ENCODE results near the gene SFT2D3.

Gene SFT2D3, protein sequence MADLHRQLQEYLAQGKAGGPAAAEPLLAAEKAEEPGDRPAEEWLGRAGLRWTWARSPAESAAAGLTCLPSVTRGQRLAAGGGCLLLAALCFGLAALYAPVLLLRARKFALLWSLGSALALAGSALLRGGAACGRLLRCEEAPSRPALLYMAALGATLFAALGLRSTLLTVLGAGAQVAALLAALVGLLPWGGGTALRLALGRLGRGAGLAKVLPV

DNA sequence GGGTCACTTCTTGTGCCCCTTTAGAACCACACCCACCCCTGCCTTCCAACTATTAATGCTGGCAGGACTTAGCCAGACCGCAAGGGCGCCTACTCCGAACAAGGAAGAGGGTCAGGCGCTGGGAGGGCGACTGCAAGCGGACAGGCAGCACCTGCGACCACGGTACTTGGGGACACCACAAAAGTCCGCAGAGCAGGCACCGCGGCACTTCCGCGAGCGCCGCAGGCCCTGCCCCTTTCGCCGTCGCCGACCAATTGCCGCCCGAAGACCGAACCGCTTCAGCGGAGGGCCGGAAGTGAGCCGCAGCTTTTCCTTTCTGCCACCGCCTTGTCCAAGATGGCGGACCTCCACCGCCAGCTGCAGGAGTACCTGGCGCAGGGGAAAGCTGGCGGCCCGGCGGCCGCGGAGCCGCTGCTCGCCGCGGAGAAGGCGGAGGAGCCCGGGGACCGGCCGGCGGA, at the start of gene SFT2D3:
Gene SFT2D3 (plus strand): TSS at position 305 of the 458 bp plus-strand sequence. CDS start 32 bp downstream, at position 337.
- Histone ChIP-seq H3K27ac (ENCODE audit: low read depth, low read length) (peak within 1 kb of the TSS; percentile 95), H3K4me3 (ENCODE audit: low read depth in 1 of 2, low read length in 2 of 2) (peak within 1 kb of the TSS; percentile 49 to 69), H3K4me1 (ENCODE audit: insufficient read depth, low read length) (peaks cover 27% of the 10 kb centered on the region), H3K9ac (ENCODE audit: low read length) (peak within 1 kb of the TSS; percentile 54), H3K9me3 (ENCODE audit: low read length) (no peaks in the 10 kb centered on the region), H3K27me3 (ENCODE audit: control insufficient read depth in 1 of 2, insufficient read depth in 2 of 2, low read length in 2 of 2) (no peaks in the 10 kb centered on the region), H3K36me3 (ENCODE audit: insufficient read depth, low read length) (peaks cover 19% of the 10 kb centered on the region)

DNA sequence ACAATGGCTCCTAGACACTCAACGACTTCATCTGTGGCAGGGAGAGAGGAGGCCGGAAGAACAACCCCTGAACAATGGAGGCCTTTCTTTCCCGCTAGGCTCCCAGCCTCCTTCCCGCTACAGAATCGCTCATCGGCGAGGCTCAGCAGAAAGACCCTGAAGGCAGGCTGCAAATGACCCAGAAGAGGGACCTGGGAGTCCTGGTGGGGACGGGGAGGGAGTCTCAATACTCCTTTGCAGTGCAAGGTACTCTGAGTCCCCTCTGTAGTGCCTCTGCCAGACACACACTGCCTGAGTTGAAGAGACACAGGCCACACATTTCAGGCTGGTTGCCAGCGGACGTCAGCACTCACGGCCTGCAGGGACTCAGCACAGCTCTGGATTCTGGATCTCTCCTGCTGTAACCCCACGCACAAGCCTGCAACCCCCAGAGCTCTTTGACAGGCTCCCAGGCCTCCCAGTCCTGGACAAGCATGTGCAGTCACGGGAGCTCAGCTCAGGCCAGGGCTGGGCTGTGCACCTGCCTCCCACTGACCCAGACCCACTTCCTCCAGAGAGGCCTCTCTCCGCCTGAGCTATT, 49.2 kb upstream of the SFT2D3 start:
- H3K4me1 ChIP-seq (ENCODE audit: insufficient read depth, low read length) = peaks cover 97% of the 10 kb centered on the region
- H3K36me3 ChIP-seq (ENCODE audit: insufficient read depth, low read length) = peaks cover 37% of the 10 kb centered on the region
- H3K9me3 ChIP-seq (ENCODE audit: low read length) = no peaks in the 10 kb centered on the region
- H3K27me3 ChIP-seq (ENCODE audit: control insufficient read depth in 1 of 2, insufficient read depth in 2 of 2, low read length in 2 of 2) = no peaks in the 10 kb centered on the region
- peak overlapping the region; percentile 95 for H3K27ac ChIP-seq (ENCODE audit: low read depth, low read length)
- peak overlapping the region; percentile 80 for H3K9ac ChIP-seq (ENCODE audit: low read length)
- H3K4me3 ChIP-seq (ENCODE audit: low read depth in 1 of 2, low read length in 2 of 2) = no peak overlapping the region

DNA sequence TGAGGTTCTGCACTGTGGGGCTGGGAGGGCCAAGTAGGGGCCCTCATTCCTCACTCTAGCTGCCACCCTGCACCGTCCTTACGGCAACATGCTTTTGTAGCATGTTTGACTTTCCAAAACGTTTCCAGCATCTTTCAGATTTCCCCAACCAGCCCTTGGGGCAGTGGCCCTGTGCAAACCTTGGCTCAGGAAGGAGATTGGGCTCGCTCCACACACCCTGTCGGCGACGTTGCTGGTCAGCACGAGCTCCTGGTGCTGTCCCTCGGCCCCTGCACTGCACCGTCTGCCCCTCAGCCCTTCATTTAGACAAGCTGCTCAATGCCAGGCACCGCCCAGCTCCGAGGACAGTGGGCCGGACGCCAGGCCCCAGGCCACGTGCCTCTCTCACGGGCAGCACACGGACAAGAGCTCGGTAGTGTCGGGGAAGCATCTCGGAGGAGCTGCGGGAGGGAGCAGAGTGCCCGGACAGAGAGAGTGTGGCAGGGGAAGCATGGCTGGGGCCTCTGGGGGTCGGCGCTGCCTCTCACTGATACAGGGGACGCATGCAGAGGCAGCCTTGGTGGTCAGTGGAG, 48.4 kb upstream of the SFT2D3 start:
- H3K4me1 ChIP-seq (ENCODE audit: insufficient read depth, low read length) = peaks cover 97% of the 10 kb centered on the region
- no peaks in the 10 kb centered on the region for H3K27me3 ChIP-seq (ENCODE audit: control insufficient read depth in 1 of 2, insufficient read depth in 2 of 2, low read length in 2 of 2)
- no peaks in the 10 kb centered on the region for H3K9me3 ChIP-seq (ENCODE audit: low read length)
- H3K9ac ChIP-seq (ENCODE audit: low read length) = peak overlapping the region; percentile 66
- no peak overlapping the region for H3K4me3 ChIP-seq (ENCODE audit: low read depth in 1 of 2, low read length in 2 of 2)
- peaks cover 45% of the 10 kb centered on the region for H3K36me3 ChIP-seq (ENCODE audit: insufficient read depth, low read length)
- H3K27ac ChIP-seq (ENCODE audit: low read depth, low read length) = peak overlapping the region; percentile 95

DNA sequence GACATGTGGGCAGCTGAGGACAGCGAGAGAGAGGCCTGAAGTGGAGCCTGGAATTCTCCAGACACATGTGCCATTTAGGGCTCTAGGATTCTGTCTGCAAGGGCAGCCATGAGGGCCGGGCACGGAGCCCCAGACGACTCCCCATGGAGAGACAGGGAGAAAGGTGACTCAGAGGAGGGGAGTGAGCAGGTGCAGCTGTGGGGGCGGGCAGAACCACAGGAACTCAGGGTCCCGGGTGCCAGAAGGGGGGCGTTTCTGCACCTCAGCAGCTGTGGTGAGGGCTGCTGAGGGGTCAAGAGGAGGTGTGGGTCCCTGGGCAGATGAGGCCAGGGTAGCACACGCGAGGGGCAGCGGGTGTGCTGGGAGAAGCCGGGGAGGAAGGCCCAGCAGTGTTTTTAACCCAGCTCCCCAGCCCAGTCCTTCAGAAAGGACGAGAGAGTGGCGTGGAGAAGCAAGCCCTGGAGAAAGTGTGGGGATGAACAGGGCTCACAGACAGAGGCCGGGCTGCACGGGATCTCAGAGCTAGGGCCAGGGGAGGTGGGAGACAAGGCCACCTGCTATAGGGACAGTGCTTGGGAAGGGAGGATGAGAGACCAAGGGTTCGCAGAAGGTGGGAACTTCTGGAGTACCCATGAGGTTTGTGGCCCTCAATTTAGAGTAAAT, 47.7 kb upstream of the SFT2D3 start:
- Histone ChIP-seq H3K4me3 (ENCODE audit: low read depth in 1 of 2, low read length in 2 of 2) (no peak overlapping the region), H3K9ac (ENCODE audit: low read length) (peak overlapping the region; percentile 66), H3K9me3 (ENCODE audit: low read length) (no peaks in the 10 kb centered on the region), H3K4me1 (ENCODE audit: insufficient read depth, low read length) (peaks cover 97% of the 10 kb centered on the region), H3K27me3 (ENCODE audit: control insufficient read depth in 1 of 2, insufficient read depth in 2 of 2, low read length in 2 of 2) (no peaks in the 10 kb centered on the region), H3K27ac (ENCODE audit: low read depth, low read length) (peak overlapping the region; percentile 95), H3K36me3 (ENCODE audit: insufficient read depth, low read length) (peaks cover 47% of the 10 kb centered on the region)

DNA sequence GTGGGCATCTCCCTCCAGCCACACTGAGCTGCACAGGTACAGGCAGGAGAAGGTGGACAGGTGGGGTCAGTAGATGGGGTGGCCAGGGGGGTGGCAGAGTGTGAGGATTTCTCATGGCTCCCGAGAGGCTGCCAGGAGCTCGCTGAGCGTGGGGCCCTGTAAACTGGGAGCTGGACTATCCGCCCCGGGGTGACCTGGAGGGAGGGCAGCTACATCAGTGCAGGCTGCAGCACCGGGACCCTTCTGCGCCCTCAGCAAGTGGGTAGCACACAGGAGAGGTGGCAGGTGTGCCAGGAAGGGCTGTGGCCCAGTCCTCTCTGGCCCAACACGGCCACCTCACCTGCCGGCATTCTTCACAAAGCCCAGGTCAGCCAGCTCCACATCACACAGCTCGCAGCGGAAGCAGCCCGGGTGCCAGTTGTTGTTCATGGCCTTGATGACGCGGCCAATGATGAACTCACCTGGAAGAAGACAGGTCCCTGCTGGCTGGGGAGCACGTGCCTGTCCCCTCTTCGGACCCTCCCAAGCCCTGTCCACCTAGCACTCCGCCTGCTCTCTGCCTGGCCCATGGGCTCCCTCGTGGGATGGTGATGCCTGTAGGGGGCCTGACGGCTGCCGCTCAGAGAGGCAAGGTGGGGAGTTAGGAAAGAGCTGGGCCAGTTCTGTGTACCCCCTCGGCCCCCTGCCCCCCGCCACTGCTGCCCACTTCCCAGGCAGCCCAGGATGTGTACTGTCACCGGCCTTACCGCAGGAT, 47.0 kb upstream of the SFT2D3 start:
- Histone ChIP-seq H3K27me3 (ENCODE audit: control insufficient read depth in 1 of 2, insufficient read depth in 2 of 2, low read length in 2 of 2) (no peaks in the 10 kb centered on the region), H3K27ac (ENCODE audit: low read depth, low read length) (peak overlapping the region; percentile 95), H3K36me3 (ENCODE audit: insufficient read depth, low read length) (peaks cover 47% of the 10 kb centered on the region), H3K4me3 (ENCODE audit: low read depth in 1 of 2, low read length in 2 of 2) (no peak overlapping the region), H3K9me3 (ENCODE audit: low read length) (no peaks in the 10 kb centered on the region), H3K9ac (ENCODE audit: low read length) (peak overlapping the region; percentile 67), H3K4me1 (ENCODE audit: insufficient read depth, low read length) (peaks cover 100% of the 10 kb centered on the region)

DNA sequence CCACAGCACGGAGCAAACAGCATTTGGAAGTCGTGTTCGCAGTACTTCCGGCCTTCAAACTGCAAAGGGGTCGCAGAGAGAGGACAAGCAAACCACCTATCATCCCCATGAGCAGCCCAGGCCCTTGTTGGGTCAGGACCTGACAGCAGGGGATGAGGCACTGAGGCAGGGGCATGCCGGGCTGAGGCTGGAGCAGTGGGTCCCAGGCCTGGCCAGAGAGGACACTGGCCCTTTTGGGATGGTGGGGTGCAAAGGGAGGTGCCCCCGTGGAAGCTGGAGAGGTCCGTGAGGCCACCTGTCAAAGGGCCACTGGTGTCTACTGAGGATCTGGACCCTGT, 46.5 kb upstream of the SFT2D3 start:
- peak overlapping the region; percentile 95 for H3K27ac ChIP-seq (ENCODE audit: low read depth, low read length)
- no peak overlapping the region for H3K4me3 ChIP-seq (ENCODE audit: low read depth in 1 of 2, low read length in 2 of 2)
- no peaks in the 10 kb centered on the region for H3K27me3 ChIP-seq (ENCODE audit: control insufficient read depth in 1 of 2, insufficient read depth in 2 of 2, low read length in 2 of 2)
- peaks cover 100% of the 10 kb centered on the region for H3K4me1 ChIP-seq (ENCODE audit: insufficient read depth, low read length)
- H3K9ac ChIP-seq (ENCODE audit: low read length) = peak overlapping the region; percentile 67
- peaks cover 49% of the 10 kb centered on the region for H3K36me3 ChIP-seq (ENCODE audit: insufficient read depth, low read length)
- H3K9me3 ChIP-seq (ENCODE audit: low read length) = no peaks in the 10 kb centered on the region

DNA sequence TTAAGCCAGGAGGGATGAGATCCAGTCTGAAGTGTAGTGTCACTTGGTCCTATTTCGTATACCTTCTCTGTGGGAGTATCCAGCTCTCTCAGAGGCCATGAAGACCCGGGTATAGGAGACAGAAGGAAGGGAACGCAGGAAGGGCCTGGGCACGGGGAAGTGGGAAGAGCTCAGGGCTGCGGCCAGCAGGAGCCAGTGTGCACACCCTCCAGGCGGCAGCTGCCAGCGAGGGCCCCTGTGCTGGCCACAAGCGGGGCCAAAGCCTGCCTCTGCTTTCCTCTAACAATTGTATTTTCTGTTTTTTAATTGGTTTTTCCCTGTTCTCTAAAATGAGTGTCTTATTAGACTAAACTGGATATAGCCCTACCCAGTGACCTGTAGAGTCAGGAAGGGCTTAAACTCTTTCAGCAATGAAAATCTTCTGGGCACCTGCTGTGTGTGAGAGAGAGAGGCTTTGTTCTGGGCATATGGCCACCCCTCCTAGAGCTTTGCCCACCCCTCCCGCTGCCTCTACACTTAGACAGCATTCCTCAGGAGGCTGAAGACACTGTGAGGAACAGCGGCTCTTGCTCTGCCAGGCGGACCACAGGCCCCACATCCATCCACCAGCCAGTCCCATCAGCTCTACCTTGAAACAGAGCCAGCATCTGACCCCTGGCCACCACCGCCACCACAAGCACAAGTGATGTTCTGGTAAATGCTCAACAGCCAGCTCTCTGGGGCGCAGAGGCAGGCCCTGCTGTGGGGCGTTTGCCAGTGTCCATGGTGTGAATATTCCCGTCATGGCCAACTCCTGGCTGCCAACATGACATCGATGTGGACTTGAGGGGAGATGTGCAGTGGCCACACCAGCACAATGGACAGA, 45.9 kb upstream of the SFT2D3 start:
- H3K4me3 ChIP-seq (ENCODE audit: low read depth in 1 of 2, low read length in 2 of 2) = no peak overlapping the region
- peak overlapping the region; percentile 67 for H3K9ac ChIP-seq (ENCODE audit: low read length)
- H3K9me3 ChIP-seq (ENCODE audit: low read length) = no peaks in the 10 kb centered on the region
- H3K27me3 ChIP-seq (ENCODE audit: control insufficient read depth in 1 of 2, insufficient read depth in 2 of 2, low read length in 2 of 2) = no peaks in the 10 kb centered on the region
- H3K4me1 ChIP-seq (ENCODE audit: insufficient read depth, low read length) = peaks cover 100% of the 10 kb centered on the region
- peaks cover 55% of the 10 kb centered on the region for H3K36me3 ChIP-seq (ENCODE audit: insufficient read depth, low read length)
- peak overlapping the region; percentile 95 for H3K27ac ChIP-seq (ENCODE audit: low read depth, low read length)

DNA sequence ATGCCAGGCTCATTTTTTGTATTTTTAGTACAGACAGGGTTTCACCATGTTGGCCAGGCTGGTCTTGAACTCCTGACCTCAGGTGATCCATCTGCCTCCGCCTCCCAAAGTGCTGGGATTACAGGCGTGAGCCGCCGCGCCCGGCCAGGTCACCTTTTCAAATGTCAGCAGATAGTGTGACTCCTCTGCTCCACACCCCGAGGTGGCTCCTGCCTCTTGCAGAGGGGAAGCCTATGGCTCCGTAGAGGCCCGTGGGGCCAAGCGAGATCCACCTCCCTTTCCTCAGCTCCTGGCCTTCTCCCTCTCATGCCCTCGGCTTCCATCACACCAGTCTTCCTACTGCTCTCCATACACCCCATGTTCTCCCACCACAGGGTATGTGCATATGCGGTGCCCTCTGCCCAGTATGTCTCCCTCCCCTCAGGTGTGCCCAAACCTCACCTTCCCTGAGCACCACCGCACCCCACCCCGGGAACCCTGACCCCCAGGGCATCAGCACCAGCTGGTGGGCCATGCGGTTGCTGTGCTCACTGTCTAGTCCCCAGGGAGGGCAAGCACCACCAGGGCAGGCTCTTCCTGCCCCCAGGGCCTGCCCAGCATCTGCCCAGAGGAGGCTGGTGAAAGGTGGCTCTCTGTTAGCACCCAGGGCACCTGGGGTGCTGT, 44.6 kb upstream of the SFT2D3 start:
- H3K27me3 ChIP-seq (ENCODE audit: control insufficient read depth in 1 of 2, insufficient read depth in 2 of 2, low read length in 2 of 2) = no peaks in the 10 kb centered on the region

DNA sequence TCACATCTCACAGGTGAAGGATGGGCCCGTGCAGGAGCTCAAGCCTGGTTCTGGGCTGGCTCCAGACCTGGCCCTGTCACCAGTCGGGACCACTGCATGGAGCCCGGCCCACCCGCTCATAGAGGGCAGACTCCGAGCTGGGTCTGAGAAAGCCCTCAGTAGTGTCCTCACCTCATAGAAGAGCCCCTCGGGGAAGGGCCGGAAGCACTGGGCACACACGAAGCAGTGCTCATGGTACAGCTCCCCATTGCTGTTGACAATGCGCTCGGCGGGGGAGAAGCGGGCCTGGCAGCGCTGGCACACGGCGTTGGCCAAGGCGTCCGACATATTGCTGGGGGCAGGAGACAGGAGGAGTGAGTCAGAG, 44.1 kb upstream of the SFT2D3 start:
- Histone ChIP-seq H3K27me3 (ENCODE audit: control insufficient read depth in 1 of 2, insufficient read depth in 2 of 2, low read length in 2 of 2) (no peaks in the 10 kb centered on the region), H3K36me3 (ENCODE audit: insufficient read depth, low read length) (peaks cover 63% of the 10 kb centered on the region), H3K4me1 (ENCODE audit: insufficient read depth, low read length) (peaks cover 100% of the 10 kb centered on the region), H3K27ac (ENCODE audit: low read depth, low read length) (peak overlapping the region; percentile 91), H3K9ac (ENCODE audit: low read length) (peak overlapping the region; percentile 57), H3K4me3 (ENCODE audit: low read depth in 1 of 2, low read length in 2 of 2) (peak overlapping the region in 1 of 2 donors; percentile 20), H3K9me3 (ENCODE audit: low read length) (no peaks in the 10 kb centered on the region)

More for the DNA sequence above, 44.6 kb upstream of the SFT2D3 start:
- Histone ChIP-seq H3K27ac (ENCODE audit: low read depth, low read length) (peak overlapping the region; percentile 91), H3K4me1 (ENCODE audit: insufficient read depth, low read length) (peaks cover 100% of the 10 kb centered on the region), H3K9ac (ENCODE audit: low read length) (peak overlapping the region; percentile 57), H3K9me3 (ENCODE audit: low read length) (no peaks in the 10 kb centered on the region), H3K4me3 (ENCODE audit: low read depth in 1 of 2, low read length in 2 of 2) (peak overlapping the region in 1 of 2 donors; percentile 20), H3K36me3 (ENCODE audit: insufficient read depth, low read length) (peaks cover 63% of the 10 kb centered on the region)

DNA sequence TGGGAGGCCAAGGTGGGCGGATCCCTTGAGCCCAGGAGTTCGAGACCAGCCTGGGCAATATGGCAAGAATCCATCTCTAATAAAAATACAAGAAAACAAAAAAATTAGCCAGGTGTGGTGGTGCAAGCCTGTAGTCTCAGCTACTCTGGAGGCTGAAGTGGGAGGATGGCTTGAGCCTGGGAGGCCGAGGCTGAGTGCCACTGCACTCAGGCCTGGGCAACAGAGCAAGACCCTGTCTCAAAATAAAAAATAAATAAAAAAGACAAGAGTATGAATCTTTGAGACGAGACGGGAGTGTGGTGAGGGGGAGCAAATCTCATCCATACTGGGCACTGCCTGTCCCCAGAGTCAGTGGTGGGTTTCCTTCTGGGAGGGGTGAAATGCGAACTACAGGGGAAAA, 43.2 kb upstream of the SFT2D3 start:
- H3K9me3 ChIP-seq (ENCODE audit: low read length) = no peaks in the 10 kb centered on the region
- H3K27ac ChIP-seq (ENCODE audit: low read depth, low read length) = peak overlapping the region; percentile 91
- H3K4me1 ChIP-seq (ENCODE audit: insufficient read depth, low read length) = peaks cover 98% of the 10 kb centered on the region
- H3K36me3 ChIP-seq (ENCODE audit: insufficient read depth, low read length) = peaks cover 61% of the 10 kb centered on the region
- H3K4me3 ChIP-seq (ENCODE audit: low read depth in 1 of 2, low read length in 2 of 2) = peak overlapping the region in 1 of 2 donors; percentile 37
- H3K27me3 ChIP-seq (ENCODE audit: control insufficient read depth in 1 of 2, insufficient read depth in 2 of 2, low read length in 2 of 2) = no peaks in the 10 kb centered on the region
- peak overlapping the region; percentile 57 for H3K9ac ChIP-seq (ENCODE audit: low read length)
